PC-3 (cell line): ENCODE data around the gene SMIM11.

Experiments
- CTCF ChIP-seq: fragments of 300-600 bp; sonication (generic); conservative IDR thresholded peaks from 2 replicates; pipeline ENCODE4 v1.5.1; 2017; ENCODE audit warnings: antibody characterized with exemption, low read depth, mild to moderate bottlenecking, low read length
- EZH2 ChIP-seq: fragments of 300-600 bp; sonication (generic); IDR thresholded peaks from one replicate; pipeline ENCODE4 v1.6.1; 2017; ENCODE audit warnings: antibody characterized with exemption, mild to moderate bottlenecking, low read length; ENCODE audit not compliant: unreplicated experiment
- EZH2phosphoT487 ChIP-seq: fragments of 300-600 bp; sonication (generic); IDR thresholded peaks from 2 replicates; pipeline ENCODE4 v1.6.1; 2018; ENCODE audit warnings: mild to moderate bottlenecking, antibody characterized with exemption, low read length, borderline replicate concordance

GRCh38 chr21:34367320-34367935 is 7.9 kb upstream of the SMIM11 start:
- TF ChIP-seq CTCF (peak; percentile 86), EZH2 (no peak), EZH2phosphoT487 (no peak)
